Gastrocnemius medialis (tissue), 4 donors: ENCODE measurements around the gene TNFRSF1A. TPM values are rescaled to one million over a fixed set of nuclear protein-coding genes. Genes with fewer than 3 reads are reported as not detected.

Experiments used
- ATAC-seq, 2 donors: fragments of 150-250 bp; one replicate each; pipeline ENCODE4 v1.9.1; 2016
- DNase-seq, 2 donors: peaks; one replicate each; pipeline ENCODE4 v3.0.0-alpha.2; 2019
- H3K27ac ChIP-seq, 4 donors: fragments of 200-600 bp; sonication (generic); 1 replicate in 1 of 4; 2 replicates in 3 of 4; pipeline ENCODE4 v1.5.1; 2016 to 2018; ENCODE audit warnings: mild to moderate bottlenecking in 2 of 4, moderate library complexity in 1 of 4
- H3K27me3 ChIP-seq, 3 donors: fragments of 200-600 bp; sonication (generic) in 2 of 3; 1 replicate in 1 of 3; 2 replicates in 2 of 3; pipeline versions ENCODE4 v1.5.1 to v1.6.0; 2016 to 2019; ENCODE audit warnings: mild to moderate bottlenecking in 1 of 3, moderate library complexity in 1 of 3
- H3K36me3 ChIP-seq, 2 donors: fragments of 200-600 bp; sonication (generic) in 1 of 2; one replicate each; pipeline ENCODE4 v1.5.1; 2017 to 2018
- H3K4me1 ChIP-seq, 2 donors: fragments of 200-600 bp; sonication (generic) in 1 of 2; one replicate each; pipeline ENCODE4 v1.5.1; 2016 to 2017; ENCODE audit warnings: mild to moderate bottlenecking in 2 of 2
- H3K4me3 ChIP-seq, 4 donors: fragments of 200-600 bp; sonication (generic) in 3 of 4; 1 replicate in 1 of 4; 2 replicates in 3 of 4; pipeline ENCODE4 v1.5.1; 2016 to 2019; ENCODE audit warnings: mild to moderate bottlenecking in 2 of 4
- H3K9me3 ChIP-seq, 3 donors: fragments of 200-600 bp; sonication (generic) in 2 of 3; 1 replicate in 1 of 3; 2 replicates in 2 of 3; pipeline ENCODE4 v1.5.1; 2016 to 2019
- CTCF ChIP-seq, 5 experiments: fragments of 450-650 bp in 3 of 5; fragments of 200-600 bp in 2 of 5; sonication (generic) in 2 of 5; IDR thresholded peaks in 4 of 5; conservative IDR thresholded peaks in 1 of 5; 1 replicate in 4 of 5; 2 replicates in 1 of 5; pipeline ENCODE4 v1.5.1; 2016 to 2019; ENCODE audit warnings: antibody characterized with exemption in 5 of 5, mild to moderate bottlenecking in 3 of 5, moderate library complexity in 3 of 5
- POLR2A ChIP-seq, 2 donors: fragments of 450-650 bp; IDR thresholded peaks; one replicate each; pipeline ENCODE4 v1.6.1; 2017; ENCODE audit warnings: antibody characterized with exemption in 2 of 2, mild to moderate bottlenecking in 2 of 2, moderate library complexity in 2 of 2
- in situ Hi-C, 4 donors: fragments of 200-750 bp; cut with MboI; loops; one replicate each; pipeline versions ENCODE4 v1.15.0 to v1.8.0; 2017; ENCODE audit warnings: low sequenced_read_pairs in 4 of 4
- intact Hi-C: fragments of 100-400 bp; cut with DNase I; formaldehyde crosslinking; loops from one replicate; pipeline ENCODE4 v1.15.1; 2023; ENCODE audit warnings: low total_unique reads
- total RNA-seq, 4 donors: library from RNA; depleted of rRNA; stranded (reverse); fragments of >200 nt; gene quantifications; one replicate each; pipeline versions ENCODE4 v1.1.0 to v1.2.3, GENCODE V29; 2016

The TNFRSF1A gene
- total RNA-seq, 4 donors from 2014 or later = 103 to 220 (median 193) TPM

DNA sequence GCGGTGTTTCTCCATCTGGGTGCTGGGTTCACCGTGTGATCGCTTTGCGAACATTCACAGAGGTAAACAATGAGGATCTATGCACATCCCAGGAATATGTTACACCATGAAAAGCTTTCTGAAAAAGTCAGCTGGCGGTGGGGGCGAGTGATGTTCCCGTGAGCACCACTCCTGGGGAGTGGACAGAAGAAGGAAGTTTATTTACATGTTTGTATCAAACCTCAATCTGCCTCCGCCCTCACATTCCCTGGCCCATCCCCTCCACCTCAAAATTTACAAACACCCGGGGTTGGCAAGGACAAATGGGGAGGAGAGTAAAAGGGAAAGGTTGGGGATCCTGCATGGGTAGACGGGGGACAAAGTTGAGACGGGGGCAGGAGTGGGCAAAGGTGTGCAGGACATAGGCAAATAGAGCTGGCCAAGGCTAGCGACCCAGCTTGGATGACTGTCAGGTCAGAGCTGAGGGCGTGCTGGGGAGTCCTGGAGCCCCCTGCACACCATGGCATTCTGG, 6.9 kb downstream of the TNFRSF1A start:
- intact Hi-C loops = loop anchor here (5.0 kb wide), 4 partner anchors 157 to 352 kb away; partner anchors contain the start of genes CHD4, MRPL51, NCAPD2 and ZNF384
- in situ Hi-C loops = loop anchor here in 3 of 4 donors (5.0 to 25.0 kb wide), 6 partner anchors 42 to 207 kb away; partner anchors contain the start of genes SCNN1A (in 2 of the 3), LTBR (in 1 of the 3), TAPBPL (in 1 of the 3) and VAMP1 (in 1 of the 3)
- Histone ChIP-seq H3K27me3 (no peaks in the 10 kb centered on the region), H3K27ac (peak overlapping the region; percentile 92 to 99 (median 96)), H3K36me3 (peaks cover 0 to 46% of the 10 kb centered on the region in 2 donors), H3K4me1 (peaks cover 55 to 57% of the 10 kb centered on the region in 2 donors), H3K9me3 (no peaks in the 10 kb centered on the region), H3K4me3 (peak overlapping the region; percentile 58 to 99 (median 78))
- DNase-seq = no peak
- ATAC-seq = no peak
- no peak for TF ChIP-seq CTCF (IDR thresholded peaks at IDR 0.05 in 4 of 5, conservative IDR thresholded peaks at IDR 0.05 in 1 of 5)

- in situ Hi-C loops = loop anchor here in 2 of 4 donors (5.0 to 25.0 kb wide), 4 partner anchors 43 to 130 kb away; partner anchors contain the start of genes LTBR (in 1 of the 2), SCNN1A (in 1 of the 2), TAPBPL (in 1 of the 2) and VAMP1 (in 1 of the 2)
Observed at GRCh38 chr12:6334359-6334758, 7.5 kb downstream of the TNFRSF1A start.

DNA sequence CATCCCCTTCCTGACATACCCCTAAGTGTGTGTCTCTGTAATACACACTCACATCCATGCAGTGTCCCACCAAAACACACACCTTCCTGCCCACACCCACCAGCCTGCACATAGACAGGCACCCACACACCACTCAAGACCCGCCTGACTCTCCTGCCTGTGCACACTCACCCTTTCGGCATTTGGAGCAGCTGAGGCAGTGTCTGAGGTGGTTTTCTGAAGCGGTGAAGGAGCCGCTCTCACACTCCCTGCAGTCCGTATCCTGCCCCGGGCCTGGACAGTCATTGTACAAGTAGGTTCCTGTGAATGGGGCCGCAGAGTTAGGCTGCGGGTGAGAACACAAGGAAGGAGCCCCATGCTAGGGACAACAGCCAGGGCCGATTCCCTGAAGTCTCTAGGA, 8.3 kb downstream of the TNFRSF1A start:
- ATAC-seq (no peak), DNase-seq (no peak)
- peaks cover 0 to 60% of the 10 kb centered on the region in 2 donors for H3K36me3 ChIP-seq
- H3K27ac ChIP-seq = peak overlapping the region; percentile 92 to 99 (median 96)
- H3K9me3 ChIP-seq = no peaks in the 10 kb centered on the region
- H3K27me3 ChIP-seq = no peaks in the 10 kb centered on the region
- intact Hi-C loops = no loop called here
- no peak overlapping the region for H3K4me3 ChIP-seq
- TF ChIP-seq POLR2A (IDR thresholded peaks at IDR 0.05) = no peak
- TF ChIP-seq CTCF (IDR thresholded peaks at IDR 0.05 in 4 of 5, conservative IDR thresholded peaks at IDR 0.05 in 1 of 5) = no peak
- H3K4me1 ChIP-seq = peaks cover 43 to 44% of the 10 kb centered on the region in 2 donors
- in situ Hi-C loops = loop anchor here in 2 of 4 donors (5.0 to 25.0 kb wide), 4 partner anchors 44 to 131 kb away; partner anchors contain the start of genes LTBR (in 1 of the 2), SCNN1A (in 1 of the 2), TAPBPL (in 1 of the 2) and VAMP1 (in 1 of the 2)

More at GRCh38 chr12:6334359-6334758, 7.5 kb downstream of the TNFRSF1A start:
- intact Hi-C loops = no loop called here
- no peak overlapping the region for H3K4me3 ChIP-seq
- peaks cover 0 to 52% of the 10 kb centered on the region in 2 donors for H3K36me3 ChIP-seq
- H3K27ac ChIP-seq = peak overlapping the region; percentile 92 to 99 (median 96)
- TF ChIP-seq CTCF (IDR thresholded peaks at IDR 0.05 in 4 of 5, conservative IDR thresholded peaks at IDR 0.05 in 1 of 5) = no peak
- TF ChIP-seq POLR2A (IDR thresholded peaks at IDR 0.05) = no peak
- DNase-seq = no peak
- no peaks in the 10 kb centered on the region for H3K27me3 ChIP-seq
- ATAC-seq = no peak
- H3K9me3 ChIP-seq = no peaks in the 10 kb centered on the region
- H3K4me1 ChIP-seq = peaks cover 49 to 51% of the 10 kb centered on the region in 2 donors

GRCh38 chr12:6333029-6333428, 8.8 kb downstream of the TNFRSF1A start:
- Histone ChIP-seq H3K27me3 (no peaks in the 10 kb centered on the region), H3K9me3 (no peaks in the 10 kb centered on the region), H3K36me3 (peaks cover 0 to 65% of the 10 kb centered on the region in 2 donors), H3K27ac (peak overlapping the region in 3 of 4 donors; percentile 11 to 92 (median 42)), H3K4me3 (no peak overlapping the region), H3K4me1 (peaks cover 38 to 42% of the 10 kb centered on the region in 2 donors)
- ATAC-seq (no peak), DNase-seq (no peak)
- TF ChIP-seq POLR2A (IDR thresholded peaks at IDR 0.05) = no peak
- TF ChIP-seq CTCF (IDR thresholded peaks at IDR 0.05 in 4 of 5, conservative IDR thresholded peaks at IDR 0.05 in 1 of 5) = no peak
- intact Hi-C loops = no loop called here
- in situ Hi-C loops = loop anchor here in 2 of 4 donors (5.0 to 25.0 kb wide), 4 partner anchors 44 to 132 kb away; partner anchors contain the start of genes LTBR (in 1 of the 2), SCNN1A (in 1 of the 2), TAPBPL (in 1 of the 2) and VAMP1 (in 1 of the 2)
